Measurements from ENCODE around the gene IZUMO2. TPM values are rescaled to one million over a fixed set of nuclear protein-coding genes. Genes with fewer than 3 reads are reported as not detected.

IZUMO2 gene
- total and polyA plus RNA-seq, 12 donors: not detected

DNA sequence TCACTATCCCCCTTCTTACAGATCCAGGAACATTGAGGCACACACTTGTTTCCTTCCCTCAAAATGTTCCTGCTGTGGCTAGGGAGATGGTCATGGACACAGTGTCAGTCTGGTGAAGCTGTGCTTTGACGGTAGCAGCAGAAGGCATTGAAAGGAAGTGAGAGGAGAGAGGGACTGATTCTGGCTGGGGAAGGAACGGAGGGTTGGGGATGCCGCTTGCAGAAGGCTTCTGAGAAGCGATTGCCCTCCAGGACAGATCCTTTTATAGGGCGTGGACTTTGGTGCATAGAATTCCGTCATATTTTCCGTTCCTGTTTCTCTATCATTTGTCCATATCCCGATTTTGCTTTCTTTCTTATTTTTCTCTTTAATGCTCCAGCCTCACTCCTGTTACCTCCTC is 26.2 kb upstream of the IZUMO2 start:
- no peak overlapping the region for H3K4me3 ChIP-seq
- no peaks in the 10 kb centered on the region for H3K4me1 ChIP-seq (replicated peaks in 1 of 2)
- no peak overlapping the region for H3K27ac ChIP-seq
- H3K36me3 ChIP-seq (replicated peaks in 1 of 2): no peaks in the 10 kb centered on the region
- intact Hi-C loops (cut with DNase I): no loop called here
- H3K27me3 ChIP-seq: peaks cover 5% of the 10 kb centered on the region
- no peak for DNase-seq
- no peaks in the 10 kb centered on the region for H3K9me3 ChIP-seq (replicated peaks in 1 of 3)
- TF ChIP-seq, protein P1, sequence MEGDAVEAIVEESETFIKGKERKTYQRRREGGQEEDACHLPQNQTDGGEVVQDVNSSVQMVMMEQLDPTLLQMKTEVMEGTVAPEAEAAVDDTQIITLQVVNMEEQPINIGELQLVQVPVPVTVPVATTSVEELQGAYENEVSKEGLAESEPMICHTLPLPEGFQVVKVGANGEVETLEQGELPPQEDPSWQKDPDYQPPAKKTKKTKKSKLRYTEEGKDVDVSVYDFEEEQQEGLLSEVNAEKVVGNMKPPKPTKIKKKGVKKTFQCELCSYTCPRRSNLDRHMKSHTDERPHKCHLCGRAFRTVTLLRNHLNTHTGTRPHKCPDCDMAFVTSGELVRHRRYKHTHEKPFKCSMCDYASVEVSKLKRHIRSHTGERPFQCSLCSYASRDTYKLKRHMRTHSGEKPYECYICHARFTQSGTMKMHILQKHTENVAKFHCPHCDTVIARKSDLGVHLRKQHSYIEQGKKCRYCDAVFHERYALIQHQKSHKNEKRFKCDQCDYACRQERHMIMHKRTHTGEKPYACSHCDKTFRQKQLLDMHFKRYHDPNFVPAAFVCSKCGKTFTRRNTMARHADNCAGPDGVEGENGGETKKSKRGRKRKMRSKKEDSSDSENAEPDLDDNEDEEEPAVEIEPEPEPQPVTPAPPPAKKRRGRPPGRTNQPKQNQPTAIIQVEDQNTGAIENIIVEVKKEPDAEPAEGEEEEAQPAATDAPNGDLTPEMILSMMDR (IDR thresholded peaks at IDR 0.05): no peak
- no peak for TF ChIP-seq POLR2A (IDR thresholded peaks at IDR 0.05)
- WGBS, 4 donors: 61 to 66% (median 65%) methylated on average over 8 of the region's 8 CpGs

DNA sequence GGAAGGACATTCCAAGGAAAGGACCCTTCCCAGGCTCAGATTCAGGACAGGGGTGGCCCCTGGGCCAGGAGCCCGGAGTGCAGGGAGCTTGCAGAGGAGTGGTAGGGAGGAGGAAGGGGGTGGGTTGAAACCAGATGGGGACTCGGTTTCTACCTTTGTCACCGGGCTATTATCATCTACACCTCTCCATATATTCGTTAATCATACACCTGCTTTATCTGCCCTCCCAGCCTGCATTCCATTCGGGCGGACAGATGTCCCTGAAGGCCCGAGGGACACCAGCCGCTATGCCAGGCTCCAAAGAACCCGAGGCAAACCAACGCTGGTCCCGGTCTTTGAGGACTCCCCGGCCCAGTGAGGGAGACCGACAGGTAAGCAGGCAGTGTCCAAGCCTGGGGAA is 24.9 kb upstream of the IZUMO2 start:
- Histone ChIP-seq H3K36me3 (replicated peaks in 1 of 2) (no peaks in the 10 kb centered on the region), H3K27me3 (peaks cover 5% of the 10 kb centered on the region), H3K9me3 (replicated peaks in 1 of 3) (no peaks in the 10 kb centered on the region), H3K4me3 (no peak overlapping the region), H3K4me1 (replicated peaks in 1 of 2) (no peaks in the 10 kb centered on the region), H3K27ac (no peak overlapping the region)
- intact Hi-C loops (cut with DNase I): no loop called here
- TF ChIP-seq, protein P1 (IDR thresholded peaks at IDR 0.05): no peak
- no peak for TF ChIP-seq POLR2A (IDR thresholded peaks at IDR 0.05)
- no peak for DNase-seq
- WGBS, 4 donors: 72 to 77% (median 75%) methylated on average over 12 to 13 of the region's 13 CpGs

DNA sequence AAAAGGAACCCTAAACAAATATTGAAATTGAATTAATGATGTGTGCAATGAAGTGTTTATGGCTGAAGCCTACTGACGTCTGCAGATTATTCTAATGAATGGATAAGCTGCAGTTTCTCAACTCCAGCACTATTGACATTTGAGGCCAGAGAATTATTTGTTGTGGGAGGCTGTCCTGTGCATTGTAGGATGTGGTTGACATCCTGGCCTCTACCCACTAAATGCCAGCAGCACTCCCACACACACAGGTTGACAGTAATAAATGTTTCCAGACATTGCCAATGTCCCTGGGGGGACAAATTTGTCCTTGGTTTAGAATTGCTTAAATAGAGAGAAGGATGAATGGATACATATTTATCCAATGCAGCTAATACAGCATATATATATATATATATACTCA is 21.1 kb upstream of the IZUMO2 start:
- Histone ChIP-seq H3K36me3 (replicated peaks in 1 of 2) (no peaks in the 10 kb centered on the region), H3K27me3 (peaks cover 10% of the 10 kb centered on the region), H3K27ac (no peak overlapping the region), H3K4me1 (replicated peaks in 1 of 2) (no peaks in the 10 kb centered on the region), H3K9me3 (replicated peaks in 1 of 3) (no peaks in the 10 kb centered on the region), H3K4me3 (no peak overlapping the region)
- 16 to 28% (median 23%) methylated on average over 1 of the region's 1 CpG for whole genome bisulfite sequencing, 4 donors
- intact Hi-C loops (cut with DNase I): no loop called here
- DNase-seq: no peak
- TF ChIP-seq POLR2A (IDR thresholded peaks at IDR 0.05): no peak
- TF ChIP-seq, protein P1 (IDR thresholded peaks at IDR 0.05): no peak

DNA sequence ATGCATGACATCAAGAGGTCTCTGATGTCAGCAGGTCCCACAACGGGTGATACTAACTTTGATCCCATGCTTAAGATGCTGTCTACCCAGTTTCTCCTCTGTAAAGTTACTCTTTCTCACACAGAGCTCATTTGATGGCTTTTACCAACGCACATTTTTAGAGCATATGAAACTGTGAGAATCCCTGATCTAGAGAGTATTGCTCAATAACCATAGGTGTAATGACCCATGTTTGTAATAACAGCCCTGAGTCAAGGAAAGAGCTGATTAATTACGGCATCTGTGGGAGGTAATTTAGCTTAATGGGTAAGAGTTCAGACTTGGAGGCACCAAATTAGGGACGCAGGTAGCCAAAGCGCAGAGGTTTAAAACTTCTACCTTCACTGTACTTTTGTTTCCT is 18.0 kb upstream of the IZUMO2 start:
- H3K27me3 ChIP-seq: peaks cover 5% of the 10 kb centered on the region
- H3K9me3 ChIP-seq (replicated peaks in 1 of 3): no peaks in the 10 kb centered on the region
- H3K4me3 ChIP-seq: no peak overlapping the region
- H3K36me3 ChIP-seq (replicated peaks in 1 of 2): no peaks in the 10 kb centered on the region
- TF ChIP-seq POLR2A (IDR thresholded peaks at IDR 0.05): no peak
- TF ChIP-seq, protein P1 (IDR thresholded peaks at IDR 0.05): no peak
- WGBS, 4 donors: 59 to 71% (median 70%) methylated on average over 5 of the region's 5 CpGs
- H3K27ac ChIP-seq: no peak overlapping the region
- H3K4me1 ChIP-seq (replicated peaks in 1 of 2): no peaks in the 10 kb centered on the region
- DNase-seq: no peak
- intact Hi-C loops (cut with DNase I): no loop called here
